CD14-positive monocyte (primary cell): ENCODE data around the gene BLMH. TPM values are rescaled to one million over a fixed set of nuclear protein-coding genes. Genes with fewer than 3 reads are reported as not detected.

Experiments
- DNase-seq, 3 donors: peaks; one replicate each; pipeline ENCODE4 v3.0.0-alpha.2; 2011 to 2022
- H2AFZ ChIP-seq: 2 replicates; pipeline ENCODE4 v1.6.0; 2012; ENCODE audit warnings: mild to moderate bottlenecking, low read depth, low read length, inconsistent platforms; ENCODE audit not compliant: insufficient read depth, poor library complexity, severe bottlenecking
- H3K27ac ChIP-seq, 2 donors: 1 replicate in 1 of 2; 2 replicates in 1 of 2; pipeline ENCODE4 v1.5.1; 2012 to 2013; ENCODE audit warnings: low read length in 2 of 2, control low read depth in 1 of 2, inconsistent platforms in 1 of 2, low read depth in 1 of 2, mild to moderate bottlenecking in 1 of 2
- H3K27me3 ChIP-seq, 2 donors: one replicate each; pipeline versions ENCODE4 v1.6.0 to v1.6.1; 2011 to 2013; ENCODE audit warnings: low read length in 2 of 2; ENCODE audit not compliant: control insufficient read depth in 2 of 2, insufficient read depth in 2 of 2
- H3K36me3 ChIP-seq, 2 donors: replicated peaks in 1 of 2; 1 replicate in 1 of 2; 2 replicates in 1 of 2; pipeline versions ENCODE4 v1.5.1 to v1.6.1; 2012 to 2013; ENCODE audit warnings: low read length in 2 of 2, control low read depth in 1 of 2, inconsistent platforms in 1 of 2, mild to moderate bottlenecking in 1 of 2; ENCODE audit not compliant: insufficient read depth in 2 of 2, control insufficient read depth in 1 of 2
- H3K4me1 ChIP-seq, 2 donors: 1 replicate in 1 of 2; 2 replicates in 1 of 2; pipeline versions ENCODE4 v1.5.1 to v1.6.1; 2012 to 2013; ENCODE audit warnings: low read length in 2 of 2, control low read depth in 1 of 2, inconsistent platforms in 1 of 2, mild to moderate bottlenecking in 1 of 2, moderate library complexity in 1 of 2; ENCODE audit not compliant: insufficient read depth in 2 of 2, control insufficient read depth in 1 of 2
- H3K4me2 ChIP-seq: replicated peaks from 2 replicates; pipeline ENCODE3; 2012; ENCODE audit warnings: low read length, moderate library complexity, mild to moderate bottlenecking; ENCODE audit not compliant: poor library complexity, severe bottlenecking; ENCODE audit errors: extremely low read depth
- H3K4me3 ChIP-seq, 3 experiments: fragments of 200-600 bp in 1 of 3; sonication (generic) in 1 of 3; replicated peaks in 1 of 3; 1 replicate in 2 of 3; 2 replicates in 1 of 3; pipeline ENCODE4 v1.5.1; 2011 to 2013; ENCODE audit warnings: low read length in 3 of 3, mild to moderate bottlenecking in 3 of 3, control low read depth in 2 of 3, low read depth in 2 of 3, inconsistent platforms in 1 of 3, moderate library complexity in 1 of 3
- H3K79me2 ChIP-seq: 2 replicates; pipeline ENCODE4 v1.6.0; 2012; ENCODE audit warnings: mild to moderate bottlenecking, control low read depth, inconsistent platforms, low read length, moderate library complexity; ENCODE audit not compliant: insufficient read depth
- H3K9ac ChIP-seq: 2 replicates; pipeline ENCODE4 v1.6.0; 2017; ENCODE audit warnings: low read length, mild to moderate bottlenecking; ENCODE audit not compliant: insufficient read depth, poor library complexity, severe bottlenecking
- H3K9me3 ChIP-seq, 2 donors: replicated peaks in 1 of 2; 1 replicate in 1 of 2; 2 replicates in 1 of 2; pipeline versions ENCODE4 v1.5.1 to v1.6.1; 2012 to 2013; ENCODE audit warnings: low read length in 2 of 2, control low read depth in 1 of 2; ENCODE audit not compliant: control insufficient read depth in 1 of 2, insufficient read depth in 1 of 2
- H4K20me1 ChIP-seq: 2 replicates; pipeline ENCODE4 v1.6.0; 2012; ENCODE audit warnings: mild to moderate bottlenecking, low read length, control low read depth, moderate library complexity; ENCODE audit not compliant: insufficient read depth
- H3K27ac Mint-ChIP-seq, 7 donors: one replicate each; pipeline ENCODE4 v1.8.0; 2020; ENCODE audit warnings: mild to moderate bottlenecking in 7 of 7, mixed read lengths in 7 of 7, moderate library complexity in 6 of 7, inconsistent platforms in 2 of 7
- H3K27me3 Mint-ChIP-seq, 3 donors: one replicate each; pipeline ENCODE4 v1.8.0; 2021 to 2022; ENCODE audit warnings: low read depth in 3 of 3, mild to moderate bottlenecking in 3 of 3, mixed read lengths in 3 of 3, moderate library complexity in 3 of 3, inconsistent platforms in 1 of 3
- H3K36me3 Mint-ChIP-seq, 2 donors: one replicate each; pipeline ENCODE4 v1.8.0; 2020; ENCODE audit warnings: mixed read lengths in 2 of 2, inconsistent platforms in 1 of 2, mild to moderate bottlenecking in 1 of 2
- H3K4me1 Mint-ChIP-seq: one replicate; pipeline ENCODE4 v1.8.0; 2020; ENCODE audit warnings: mild to moderate bottlenecking, mixed read lengths
- H3K4me3 Mint-ChIP-seq, 2 donors: one replicate each; pipeline ENCODE4 v1.8.0; 2020; ENCODE audit warnings: mild to moderate bottlenecking in 2 of 2, mixed read lengths in 2 of 2, moderate library complexity in 1 of 2
- H3K9me3 Mint-ChIP-seq, 7 donors: one replicate each; pipeline ENCODE4 v1.8.0; 2020 to 2022; ENCODE audit warnings: mixed read lengths in 7 of 7, mild to moderate bottlenecking in 6 of 7, moderate library complexity in 6 of 7, inconsistent platforms in 2 of 7
- WGBS: methylation state at CpG from one replicate; pipeline ENCODE4 v1.1.5; 2013; ENCODE audit warnings: missing lambda C conversion rate; ENCODE audit not compliant: insufficient coverage; 5-methylcytosine and 5-hydroxymethylcytosine counted together
- intact Hi-C, 2 donors: fragments of 100-400 bp; cut with micrococcal nuclease; formaldehyde crosslinking; loops; one replicate each; pipeline versions ENCODE4 v1.15.0 to v1.15.1; 2023
- polyA plus RNA-seq, 3 donors: library from polyadenylated mRNA; depleted of rRNA in 1 of 3; unstranded in 2 of 3; stranded (reverse) in 1 of 3; fragments of 300-500 nt in 2 of 3; fragments of >200 nt in 1 of 3; fragmentation: Illumina TruSeq in 2 of 3; gene quantifications; 1 replicate in 2 of 3; 2 replicates in 1 of 3; pipeline ENCODE4 v1.2.3, GENCODE V29; 2012 to 2021
- TF ChIP-seq, protein P1 (sequence below): fragments of 200-600 bp; IDR thresholded peaks from one replicate; pipeline ENCODE4 v1.8.0; 2022; ENCODE audit warnings: antibody characterized with exemption, mild to moderate bottlenecking

BLMH gene
- polyA plus RNA-seq, 3 donors: 6.6 to 10.8 (median 10.4) TPM

DNA sequence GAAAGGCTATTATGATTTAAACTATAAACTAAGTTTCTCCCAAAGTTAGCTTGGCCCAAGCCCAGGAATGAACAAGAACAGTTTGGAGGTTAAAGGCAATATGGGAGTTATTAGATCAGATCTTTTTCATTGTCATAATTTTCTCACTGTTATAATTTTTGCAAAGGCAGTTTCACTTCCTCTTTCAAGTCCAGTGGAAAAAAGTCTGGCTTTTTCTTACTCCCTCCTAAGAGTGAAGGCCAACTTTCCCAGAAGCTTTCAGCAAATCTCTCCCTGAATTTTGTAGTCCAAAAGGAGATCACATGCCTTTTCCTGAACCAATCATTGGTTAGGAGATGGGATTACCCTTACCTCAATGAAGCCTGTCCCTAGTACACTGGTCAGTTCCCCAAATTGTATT is 9.1 kb upstream of the BLMH start:
- Mint-ChIP-seq H3K4me1 (peaks cover 13% of the 10 kb centered on the region), H3K4me3 (no peak overlapping the region), H3K9me3 (peaks cover 0 to 4% (median 0%) of the 10 kb centered on the region in 7 donors), H3K36me3 (no peaks in the 10 kb centered on the region), H3K27ac (peak overlapping the region in 3 of 7 donors; percentile 20 to 37 (median 26)), H3K27me3 (peaks cover 0 to 9% (median 5%) of the 10 kb centered on the region in 3 donors)
- peak; percentile 33 to 38 (median 36) for DNase-seq
- Histone ChIP-seq H3K27me3 (no peaks in the 10 kb centered on the region), H2AFZ (peak overlapping the region; percentile 49), H3K36me3 (no peaks in the 10 kb centered on the region), H3K4me2 (no peak overlapping the region), H3K9me3 (no peaks in the 10 kb centered on the region), H3K4me1 (peaks cover 4 to 7% of the 10 kb centered on the region in 2 donors), H4K20me1 (no peaks in the 10 kb centered on the region), H3K9ac (no peak overlapping the region), H3K79me2 (no peaks in the 10 kb centered on the region), H3K27ac (no peak overlapping the region), H3K4me3 (no peak overlapping the region)
- intact Hi-C loops: no loop called here
- TF ChIP-seq, protein P1, sequence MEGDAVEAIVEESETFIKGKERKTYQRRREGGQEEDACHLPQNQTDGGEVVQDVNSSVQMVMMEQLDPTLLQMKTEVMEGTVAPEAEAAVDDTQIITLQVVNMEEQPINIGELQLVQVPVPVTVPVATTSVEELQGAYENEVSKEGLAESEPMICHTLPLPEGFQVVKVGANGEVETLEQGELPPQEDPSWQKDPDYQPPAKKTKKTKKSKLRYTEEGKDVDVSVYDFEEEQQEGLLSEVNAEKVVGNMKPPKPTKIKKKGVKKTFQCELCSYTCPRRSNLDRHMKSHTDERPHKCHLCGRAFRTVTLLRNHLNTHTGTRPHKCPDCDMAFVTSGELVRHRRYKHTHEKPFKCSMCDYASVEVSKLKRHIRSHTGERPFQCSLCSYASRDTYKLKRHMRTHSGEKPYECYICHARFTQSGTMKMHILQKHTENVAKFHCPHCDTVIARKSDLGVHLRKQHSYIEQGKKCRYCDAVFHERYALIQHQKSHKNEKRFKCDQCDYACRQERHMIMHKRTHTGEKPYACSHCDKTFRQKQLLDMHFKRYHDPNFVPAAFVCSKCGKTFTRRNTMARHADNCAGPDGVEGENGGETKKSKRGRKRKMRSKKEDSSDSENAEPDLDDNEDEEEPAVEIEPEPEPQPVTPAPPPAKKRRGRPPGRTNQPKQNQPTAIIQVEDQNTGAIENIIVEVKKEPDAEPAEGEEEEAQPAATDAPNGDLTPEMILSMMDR: no peak

DNA sequence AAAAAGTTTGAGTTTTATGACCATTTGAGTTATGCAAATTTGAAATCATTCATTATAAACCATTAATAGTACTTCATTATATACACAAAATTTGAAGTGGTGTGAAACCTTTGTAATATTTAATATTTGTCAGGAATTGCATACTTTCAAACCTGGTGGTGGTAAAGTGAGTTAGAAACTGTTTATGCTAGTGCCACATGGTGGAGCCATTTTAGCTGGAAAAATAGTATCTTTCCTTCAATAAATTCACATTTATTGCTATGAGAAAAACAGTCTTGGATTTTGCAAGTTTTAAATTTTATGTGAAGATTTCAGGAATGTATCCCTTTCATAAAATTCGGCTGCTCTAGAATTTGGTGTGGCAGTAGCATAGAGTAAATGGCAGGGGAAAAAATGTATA is 7.3 kb upstream of the BLMH start:
- H3K27ac Mint-ChIP-seq: no peak overlapping the region
- no peak overlapping the region for H2AFZ ChIP-seq
- H3K9me3 Mint-ChIP-seq: peaks cover 0 to 4% (median 0%) of the 10 kb centered on the region in 7 donors
- H3K27me3 ChIP-seq: no peaks in the 10 kb centered on the region
- no peaks in the 10 kb centered on the region for H4K20me1 ChIP-seq
- no peaks in the 10 kb centered on the region for H3K9me3 ChIP-seq
- H3K27ac ChIP-seq: no peak overlapping the region
- no peak overlapping the region for H3K9ac ChIP-seq
- no peaks in the 10 kb centered on the region for H3K79me2 ChIP-seq
- peaks cover 13% of the 10 kb centered on the region for H3K4me1 Mint-ChIP-seq
- no peaks in the 10 kb centered on the region for H3K36me3 ChIP-seq
- no peak for DNase-seq
- intact Hi-C loops: loop anchor here in 1 of 2 donors (10.0 kb wide), 1 partner anchor 86 kb away; no protein-coding TSS in a partner anchor
- no peak overlapping the region for H3K4me2 ChIP-seq
- peaks cover 0 to 5% (median 0%) of the 10 kb centered on the region in 3 donors for H3K27me3 Mint-ChIP-seq
- H3K4me3 ChIP-seq: no peak overlapping the region
- no peak overlapping the region for H3K4me3 Mint-ChIP-seq
- H3K36me3 Mint-ChIP-seq: no peaks in the 10 kb centered on the region
- H3K4me1 ChIP-seq: peaks cover 4 to 7% of the 10 kb centered on the region in 2 donors
- TF ChIP-seq, protein P1: no peak
- 100% methylated on average over 1 of the region's 1 CpG for WGBS
